Measurements from ENCODE around the gene RASEF.
A peak's percentile ranks its signal among the peaks of the same experiment; 100 is the strongest.
"Not testable (repeated sequence)": the region's sequence is repeated elsewhere in the genome, so short reads cannot be mapped to it uniquely, and the experiment has no call there.

Gene RASEF

DNA sequence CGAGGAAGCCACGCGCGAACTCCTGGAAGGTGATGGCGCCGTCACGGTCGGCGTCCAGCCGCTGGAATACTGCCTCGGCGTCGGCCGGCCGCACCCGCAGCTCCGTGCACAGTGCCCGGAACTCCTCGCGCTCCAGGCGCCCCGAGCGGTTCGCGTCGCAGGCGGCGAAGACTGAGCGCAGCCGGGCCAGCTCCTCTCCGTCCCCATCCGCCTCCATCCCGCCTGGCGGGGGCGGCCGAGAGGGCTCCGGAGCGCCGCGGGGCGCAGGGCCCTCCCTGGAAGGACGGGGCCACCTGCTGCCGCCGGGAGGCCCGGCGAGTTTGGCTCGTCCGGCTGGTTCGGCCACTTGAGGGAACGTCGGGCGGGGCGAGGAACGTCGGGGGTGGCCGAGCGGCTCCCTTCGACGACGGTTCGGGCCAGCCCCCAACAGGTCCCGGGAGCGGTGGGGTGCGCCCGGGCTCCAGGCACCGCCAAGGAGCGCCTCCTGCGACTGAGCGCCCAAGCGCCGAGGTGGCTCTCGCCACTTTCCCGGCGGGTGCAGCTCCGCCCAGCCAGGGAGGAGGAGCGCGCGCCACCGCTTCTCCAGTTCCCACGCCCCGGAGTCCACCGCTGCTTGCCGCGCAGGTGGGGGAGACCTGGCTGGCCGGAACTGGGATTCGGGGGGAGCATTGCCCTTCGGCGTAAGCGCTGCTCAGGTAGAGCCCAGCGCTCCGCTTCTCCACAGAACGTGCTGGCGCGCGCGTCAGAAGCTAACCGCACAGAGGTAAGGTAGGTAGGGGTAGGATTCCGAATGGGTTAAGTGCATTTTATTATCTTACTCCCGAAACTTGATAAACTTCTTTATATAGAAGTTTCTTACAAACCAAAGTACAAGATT is at the start of gene RASEF:
TSS of gene RASEF (minus strand) at position 492 of the 877 bp plus-strand sequence. CDS start at position 217, 275 bp downstream.
- FAIRE-seq = no peak
- DNase-seq (ENCODE audit: insufficient read length, low spot score) = peak; percentile 39

DNA sequence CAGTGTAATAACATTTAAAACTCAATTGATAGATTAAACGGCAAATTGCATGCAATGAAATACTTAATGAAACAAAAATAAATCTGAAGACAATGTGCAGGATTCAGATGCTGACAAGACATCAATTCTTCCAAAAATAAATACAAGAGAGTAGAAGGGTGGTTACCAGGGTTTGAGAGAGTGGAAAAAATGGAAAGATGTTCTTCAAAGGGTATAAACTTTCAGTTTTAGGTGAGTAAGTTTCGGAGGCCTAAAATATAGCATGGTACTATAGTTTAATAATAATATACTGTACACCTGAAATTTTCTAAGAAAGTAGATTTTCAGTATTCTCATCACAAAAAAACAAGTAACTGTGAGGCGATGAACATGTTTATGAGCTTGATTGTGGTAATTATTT is 48.2 kb upstream of the RASEF start:
- no peak for FAIRE-seq
- DNase-seq (ENCODE audit: insufficient read length, low spot score) = no peak

DNA sequence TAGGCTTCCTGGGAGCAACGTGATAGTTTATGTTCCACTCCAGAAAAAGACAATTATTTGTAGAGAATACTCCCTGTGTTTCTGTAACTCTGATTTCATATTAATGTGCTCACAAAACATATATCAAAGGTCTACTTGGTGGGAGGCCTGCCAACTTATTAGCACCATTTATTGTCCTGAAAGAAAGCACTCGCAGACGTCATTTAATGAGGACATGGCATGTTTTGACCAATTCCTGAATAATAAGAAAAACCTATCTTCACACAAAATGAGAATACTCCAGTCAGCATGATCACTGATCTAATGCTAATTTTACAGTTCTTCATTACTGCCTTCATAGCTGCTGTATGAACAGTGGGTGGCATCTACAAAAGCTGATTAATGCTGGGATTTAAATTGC is 46.4 kb upstream of the RASEF start:
- no peak for FAIRE-seq
- DNase-seq (ENCODE audit: insufficient read length, low spot score) = no peak

DNA sequence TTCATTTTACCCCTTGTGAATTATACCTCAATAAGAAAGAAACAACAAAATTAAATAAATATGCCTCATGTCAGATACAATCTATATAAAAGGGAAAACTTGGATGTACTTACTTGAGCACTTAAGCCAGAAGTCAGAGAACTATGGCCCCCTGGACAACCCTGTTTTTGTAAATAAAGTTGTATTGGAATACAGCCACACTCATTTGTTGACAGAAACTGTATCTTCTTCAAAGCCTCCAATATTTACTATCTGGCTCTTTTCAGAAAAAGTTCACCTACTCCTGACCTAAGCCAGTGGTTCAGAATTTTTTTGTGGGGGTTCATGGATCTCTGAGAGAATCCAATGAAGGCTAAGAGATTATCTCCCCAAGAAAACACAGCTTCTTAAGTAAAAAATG is 45.3 kb upstream of the RASEF start:
- DNase-seq (ENCODE audit: insufficient read length, low spot score) (no peak), FAIRE-seq (no peak)

DNA sequence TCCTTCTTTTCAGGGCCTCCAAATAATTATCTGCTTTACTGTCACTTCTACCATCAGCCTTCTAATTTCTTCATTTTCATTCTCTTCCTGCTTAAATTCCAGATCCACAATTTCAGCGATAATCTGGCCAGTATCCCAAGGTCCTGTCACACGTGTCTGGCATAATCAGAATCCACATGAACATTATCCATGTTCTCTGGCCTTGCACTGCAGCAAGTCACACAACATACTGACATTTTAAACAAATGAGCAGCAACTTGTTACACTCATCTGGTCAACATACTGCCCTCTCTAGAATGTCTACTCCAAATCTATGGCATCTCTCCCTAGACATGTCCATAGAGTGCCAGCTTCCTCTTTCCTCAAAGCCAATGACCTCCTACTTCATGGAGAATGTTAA is 43.8 kb upstream of the RASEF start:
- no peak for DNase-seq (ENCODE audit: insufficient read length, low spot score)
- FAIRE-seq = no peak

DNA sequence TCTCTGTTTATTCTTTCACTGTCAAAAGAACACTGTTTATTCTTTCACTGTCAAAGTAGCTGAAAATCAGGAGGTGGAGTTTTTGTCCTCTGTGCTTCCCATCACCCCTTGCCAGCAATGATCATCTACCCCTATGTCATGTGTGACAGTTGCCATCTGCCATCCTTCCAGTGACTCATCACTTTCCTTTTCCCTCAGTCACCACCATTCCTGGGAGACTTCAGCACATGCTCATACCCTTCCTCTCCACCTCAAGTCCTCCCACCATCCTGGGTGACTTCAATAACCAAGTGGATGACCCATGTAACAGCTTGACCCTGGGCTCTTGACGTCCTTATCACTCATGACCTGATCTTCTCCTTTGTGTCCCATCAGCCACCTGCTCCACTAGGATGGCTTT is 43.3 kb upstream of the RASEF start:
- no peak for DNase-seq (ENCODE audit: insufficient read length, low spot score)
- FAIRE-seq = no peak

DNA sequence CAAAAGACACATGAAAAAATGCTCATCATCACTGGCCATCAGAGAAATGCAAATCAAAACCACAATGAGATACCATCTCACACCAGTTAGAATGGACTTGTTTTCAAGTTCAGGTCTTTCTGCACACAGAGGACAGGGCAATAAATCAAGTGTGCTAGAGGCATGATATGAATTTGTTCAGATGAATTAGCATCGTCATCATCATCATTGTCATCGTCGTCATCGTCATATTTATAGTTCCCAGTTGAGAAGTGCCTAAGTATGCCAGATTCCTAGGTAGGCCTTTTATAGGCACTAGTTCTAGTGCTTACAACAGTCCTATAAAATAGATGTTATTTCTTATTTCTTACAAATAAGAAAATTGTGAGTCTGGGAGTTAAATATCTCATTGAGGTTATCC is 34.7 kb upstream of the RASEF start:
- FAIRE-seq = no peak

DNA sequence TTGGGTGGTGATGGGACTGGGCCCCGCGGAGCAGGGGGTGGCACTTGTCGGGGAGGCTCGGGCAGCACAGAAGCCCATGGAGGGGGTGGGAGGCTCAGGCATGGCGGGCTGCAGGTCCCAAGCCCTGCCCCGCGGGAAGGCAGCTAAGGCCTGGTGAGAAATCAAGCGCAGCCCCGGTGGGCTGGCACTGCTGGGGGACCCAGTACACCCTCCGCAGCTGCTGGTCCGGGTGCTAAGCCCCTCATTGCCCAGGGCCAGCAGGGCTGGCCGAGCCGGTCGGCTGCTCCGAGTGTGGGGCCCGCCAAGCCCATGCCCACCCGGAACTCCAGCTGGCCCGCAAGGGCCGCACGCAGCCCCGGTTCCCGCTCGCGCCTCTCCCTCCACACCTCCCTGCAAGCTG is 30.4 kb upstream of the RASEF start:
- not testable (repeated sequence) for DNase-seq (ENCODE audit: insufficient read length, low spot score); FAIRE-seq

More for the DNA sequence above, 34.7 kb upstream of the RASEF start:
- no peak for DNase-seq (ENCODE audit: insufficient read length, low spot score)

DNA sequence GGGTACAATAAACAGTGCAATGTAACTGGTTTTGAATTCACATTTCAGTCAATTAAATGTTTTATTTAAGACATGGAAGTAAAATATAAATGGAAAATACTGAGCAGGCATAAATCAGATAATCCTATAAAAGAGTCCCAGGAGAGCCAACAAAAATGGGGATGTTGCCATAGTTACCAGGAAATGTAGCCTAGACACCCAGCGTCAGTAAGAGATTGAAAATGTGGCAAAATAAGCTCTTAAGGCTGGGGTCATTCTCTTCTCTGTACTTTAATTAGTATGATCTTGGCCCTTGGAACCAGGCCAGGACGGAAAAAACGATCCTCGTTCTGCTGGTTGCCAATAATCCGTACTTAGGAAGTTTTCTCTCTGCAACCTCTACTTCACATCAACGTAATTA is 18.9 kb upstream of the RASEF start:
- DNase-seq (ENCODE audit: insufficient read length, low spot score) = no peak
- no peak for FAIRE-seq

DNA sequence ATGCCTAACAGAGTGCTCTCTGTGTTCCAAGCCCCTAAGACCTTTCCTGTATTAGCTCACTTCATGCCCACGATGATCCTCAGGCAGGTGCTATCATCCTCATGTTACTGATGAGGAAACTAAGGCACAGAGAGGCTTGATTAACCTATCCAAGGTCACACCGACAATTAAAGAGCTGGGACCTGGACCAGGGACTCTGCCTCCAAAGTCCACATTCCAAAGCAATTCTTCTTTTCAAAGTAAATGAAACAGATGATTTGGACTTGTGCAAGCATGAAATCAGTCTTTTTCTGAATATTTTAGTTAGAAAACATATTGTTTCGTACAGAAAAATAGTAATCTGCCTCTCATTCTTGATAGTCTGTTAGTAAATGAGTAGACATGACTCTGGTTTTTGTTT is 18.1 kb upstream of the RASEF start:
- DNase-seq (ENCODE audit: insufficient read length, low spot score) (no peak), FAIRE-seq (no peak)

DNA sequence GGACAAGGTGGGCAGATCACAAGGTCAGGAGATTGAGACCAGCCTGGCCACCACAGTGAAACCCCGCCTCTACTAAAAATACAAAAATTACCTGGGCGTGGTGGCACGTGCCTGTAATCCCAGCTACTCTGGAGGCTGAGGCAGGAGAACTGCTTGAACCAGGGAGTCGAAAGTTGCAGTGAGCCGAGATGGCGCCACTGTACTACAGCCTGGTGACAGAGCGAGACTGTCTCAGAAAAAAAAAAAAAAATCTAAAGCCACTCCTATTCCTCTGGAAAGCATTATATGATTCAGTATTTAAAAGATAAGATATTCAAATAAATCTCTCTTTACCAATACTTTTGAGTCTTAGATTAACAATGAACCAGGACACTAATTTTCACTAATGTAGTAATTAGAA is 13.0 kb upstream of the RASEF start:
- FAIRE-seq; DNase-seq (ENCODE audit: insufficient read length, low spot score): not testable (repeated sequence)

DNA sequence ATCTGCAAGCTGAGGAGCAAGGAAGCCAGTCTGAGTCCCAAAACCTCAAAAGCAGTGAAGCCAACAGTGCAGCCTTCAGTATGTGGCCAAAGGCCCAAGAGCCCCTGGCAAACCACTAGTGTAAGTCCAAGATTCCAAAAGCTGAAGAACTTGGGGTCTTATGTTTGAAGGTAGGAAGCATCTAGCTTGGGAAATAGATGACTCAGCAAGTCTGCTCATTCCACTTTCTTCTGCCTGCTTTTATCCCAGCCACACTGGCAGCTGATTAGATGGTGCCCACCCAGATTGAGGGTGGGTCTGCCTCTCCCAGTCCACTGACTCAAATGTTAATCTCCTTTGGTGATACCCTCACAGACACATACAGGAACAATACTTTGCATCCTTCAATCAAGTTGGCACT is 9.6 kb upstream of the RASEF start:
- not testable (repeated sequence) for DNase-seq (ENCODE audit: insufficient read length, low spot score)

DNA sequence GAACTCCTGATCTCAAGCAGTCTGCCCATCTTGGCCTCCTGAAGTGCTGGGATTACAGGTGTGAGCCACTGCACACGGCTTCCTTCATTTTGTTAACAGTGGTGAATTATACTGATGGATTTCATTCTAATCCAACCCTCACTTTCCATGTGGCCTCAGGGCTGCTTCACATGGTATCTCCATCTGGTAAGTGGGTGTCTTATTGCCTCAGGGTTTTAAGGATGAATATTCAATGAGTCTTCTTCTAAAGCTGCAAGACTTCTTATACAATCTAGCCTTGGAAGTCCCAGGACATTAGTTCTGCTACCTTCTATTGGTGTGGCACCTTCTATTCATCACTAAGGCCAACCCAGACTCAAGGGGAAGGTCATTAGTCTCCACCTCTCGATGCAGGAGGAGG is 8.7 kb upstream of the RASEF start:
- DNase-seq (ENCODE audit: insufficient read length, low spot score) (no peak), FAIRE-seq (no peak)

More for the DNA sequence above, 9.6 kb upstream of the RASEF start:
- not testable (repeated sequence) for FAIRE-seq

DNA sequence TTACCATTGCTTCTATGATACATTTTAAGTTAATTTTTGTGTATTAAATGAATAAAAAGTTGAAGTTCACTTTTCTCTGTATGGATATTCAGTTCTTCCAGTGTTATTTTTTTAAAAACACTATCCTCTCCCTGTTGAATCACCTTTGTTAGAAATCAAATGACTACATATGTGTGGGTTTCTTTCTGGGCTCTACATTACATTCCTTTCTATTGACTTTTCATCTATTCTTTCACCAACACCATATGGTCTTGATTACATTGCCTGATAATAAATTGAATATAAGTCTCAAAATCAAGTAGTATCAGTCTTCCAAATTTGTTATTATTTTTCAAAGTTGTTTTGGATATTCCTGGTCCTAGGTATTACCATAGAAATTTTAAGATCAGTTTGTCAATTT is 7.3 kb upstream of the RASEF start:
- no peak for FAIRE-seq
- DNase-seq (ENCODE audit: insufficient read length, low spot score) = no peak

DNA sequence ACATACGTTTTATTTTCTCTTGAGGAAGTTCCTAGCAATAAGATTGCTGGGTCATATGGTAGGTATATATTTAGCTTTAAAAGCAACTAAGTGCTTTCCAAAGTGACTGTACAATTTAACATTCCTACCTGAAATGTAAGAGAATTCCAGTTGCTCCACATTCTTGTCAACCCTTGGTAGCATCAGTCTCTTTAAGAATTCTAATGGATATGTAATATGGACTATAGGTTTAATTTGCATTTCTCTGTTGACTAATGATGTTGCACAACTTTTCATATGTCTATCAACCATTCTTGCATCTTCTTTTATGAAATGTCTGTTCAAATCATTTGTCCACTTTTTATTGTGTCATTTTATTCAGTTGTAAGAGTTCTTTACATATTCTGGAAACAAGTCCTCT is 6.7 kb upstream of the RASEF start:
- FAIRE-seq (no peak), DNase-seq (ENCODE audit: insufficient read length, low spot score) (no peak)

DNA sequence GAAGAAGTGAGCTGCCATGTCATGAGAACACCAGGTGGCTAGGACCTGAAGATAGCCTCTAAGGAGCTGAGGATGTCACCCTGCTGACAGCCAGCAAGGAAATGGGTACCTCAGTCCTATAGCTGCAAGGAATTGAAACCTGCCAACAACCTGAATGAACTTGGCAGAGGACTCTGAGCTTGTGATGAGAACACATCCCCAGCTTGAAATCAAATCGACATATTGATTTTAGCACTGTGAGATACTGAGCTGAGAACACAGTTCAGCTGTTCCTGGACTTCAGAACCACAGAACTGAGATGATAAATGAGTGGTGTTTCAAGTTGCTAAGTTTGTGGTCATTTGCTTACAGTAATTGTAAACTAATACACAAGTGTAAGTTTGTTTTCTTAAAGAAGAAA is 5.5 kb upstream of the RASEF start:
- no peak for DNase-seq (ENCODE audit: insufficient read length, low spot score)
- no peak for FAIRE-seq

DNA sequence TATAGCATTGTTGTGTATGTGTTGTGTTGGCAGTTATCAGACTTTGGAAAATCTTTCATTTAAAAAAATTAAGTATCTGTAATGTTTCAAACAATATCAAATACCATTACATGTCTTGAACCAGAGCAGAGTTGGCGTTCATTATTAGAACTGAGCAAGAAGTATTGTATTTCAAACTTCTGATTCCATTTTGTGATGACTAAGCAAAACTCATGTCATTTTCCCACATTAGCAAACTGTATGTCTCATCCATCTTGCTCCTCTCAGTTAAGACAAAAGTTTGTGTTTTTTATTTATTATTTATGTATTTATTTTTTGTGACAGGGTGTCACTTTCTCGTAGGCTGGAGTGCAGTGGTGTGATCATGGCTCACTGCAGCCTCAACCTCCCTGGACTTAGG is 4.6 kb upstream of the RASEF start:
- DNase-seq (ENCODE audit: insufficient read length, low spot score) (no peak), FAIRE-seq (no peak)

DNA sequence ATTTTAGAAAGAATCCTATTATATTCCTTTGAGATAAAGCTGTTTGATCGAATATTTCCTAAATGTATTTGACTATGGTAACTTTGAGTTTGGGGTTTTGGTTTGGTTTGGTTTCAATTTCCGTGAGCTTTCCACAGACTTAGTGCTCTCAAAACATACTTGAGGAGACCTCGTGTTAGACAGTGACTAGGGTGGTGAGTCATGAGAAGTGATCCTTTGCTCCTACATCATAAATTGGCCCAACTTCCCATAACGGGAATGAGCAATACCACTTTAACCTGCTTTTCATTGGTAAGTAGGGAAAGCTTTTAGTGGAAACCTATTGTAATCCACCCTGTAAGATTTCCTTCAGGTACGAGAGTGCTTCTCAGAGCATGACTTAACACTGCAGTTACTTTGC is 3.8 kb upstream of the RASEF start:
- FAIRE-seq = no peak
- DNase-seq (ENCODE audit: insufficient read length, low spot score) = peak; percentile 21

DNA sequence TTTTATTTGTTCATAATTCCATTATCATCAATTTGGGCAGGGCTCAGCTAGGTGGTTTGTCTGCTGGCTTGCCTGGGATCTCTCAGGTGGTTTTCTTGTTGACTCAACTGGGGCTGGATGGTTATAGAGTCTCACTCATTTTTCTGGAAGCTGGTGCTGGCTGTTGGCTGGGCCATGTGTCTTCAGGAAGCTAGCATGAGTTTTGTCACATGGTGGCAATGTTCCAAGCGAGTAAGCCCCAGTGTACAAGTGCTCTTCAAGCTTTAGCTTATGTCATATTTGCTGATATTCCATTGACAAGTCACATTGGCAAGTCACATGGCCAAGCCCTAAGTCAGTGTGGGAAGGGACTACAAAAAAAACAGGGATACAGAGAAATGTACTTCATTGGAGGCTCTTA is 2.3 kb upstream of the RASEF start:
- no peak for DNase-seq (ENCODE audit: insufficient read length, low spot score)
- FAIRE-seq = no peak

DNA sequence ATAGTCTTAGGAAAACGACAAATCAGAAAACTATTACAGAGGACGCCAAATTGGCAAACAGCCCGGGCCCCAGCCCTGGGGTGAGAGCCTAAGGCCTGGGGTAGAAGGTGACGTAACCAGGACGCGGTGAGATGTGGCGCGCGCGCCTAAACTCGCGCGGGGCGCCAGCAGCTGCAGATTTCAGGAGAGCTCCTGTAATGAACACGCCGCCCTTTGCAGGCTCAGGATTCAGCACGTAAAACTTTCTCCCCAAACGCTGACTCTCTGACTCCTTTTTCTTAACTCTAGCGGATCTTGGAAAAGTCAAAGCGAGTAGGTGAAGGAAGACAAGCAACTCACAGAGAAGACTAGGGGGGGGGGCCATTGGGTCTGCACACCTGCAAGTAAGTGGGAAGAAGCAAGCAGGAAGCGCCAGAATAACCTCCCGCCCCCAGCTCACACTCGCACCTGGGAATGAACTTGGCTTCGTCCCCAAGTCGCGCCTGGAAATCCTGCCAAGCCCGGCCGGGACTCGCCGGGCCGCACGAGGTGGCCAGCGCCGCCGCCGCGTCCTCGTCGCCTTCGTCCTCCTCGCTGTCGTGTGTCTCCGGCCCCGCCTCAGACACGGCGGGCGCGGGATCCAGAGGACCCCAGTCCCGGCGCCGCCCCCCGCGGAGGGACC is 822 bp downstream of the RASEF start:
- DNase-seq (ENCODE audit: insufficient read length, low spot score) (no peak), FAIRE-seq (no peak)

DNA sequence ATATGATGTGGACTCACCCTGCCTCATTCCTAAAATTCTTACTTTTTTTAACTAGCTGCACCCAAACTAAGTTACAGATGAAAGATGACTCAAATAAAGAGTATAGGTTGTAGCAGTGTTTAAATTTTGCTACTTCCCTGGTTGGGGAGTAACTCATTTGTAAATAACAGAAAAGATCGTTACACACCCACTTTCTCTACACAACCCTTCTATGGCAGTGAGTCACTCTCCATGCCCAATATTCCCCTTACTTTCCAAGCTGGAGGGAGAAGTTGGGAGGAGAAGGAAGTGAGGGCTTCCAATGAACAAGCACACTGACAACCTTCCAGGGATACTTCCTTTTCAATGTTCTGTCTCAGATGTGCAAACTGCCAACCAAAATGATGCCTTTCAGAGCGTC is 1.9 kb downstream of the RASEF start:
- FAIRE-seq (no peak), DNase-seq (ENCODE audit: insufficient read length, low spot score) (no peak)

DNA sequence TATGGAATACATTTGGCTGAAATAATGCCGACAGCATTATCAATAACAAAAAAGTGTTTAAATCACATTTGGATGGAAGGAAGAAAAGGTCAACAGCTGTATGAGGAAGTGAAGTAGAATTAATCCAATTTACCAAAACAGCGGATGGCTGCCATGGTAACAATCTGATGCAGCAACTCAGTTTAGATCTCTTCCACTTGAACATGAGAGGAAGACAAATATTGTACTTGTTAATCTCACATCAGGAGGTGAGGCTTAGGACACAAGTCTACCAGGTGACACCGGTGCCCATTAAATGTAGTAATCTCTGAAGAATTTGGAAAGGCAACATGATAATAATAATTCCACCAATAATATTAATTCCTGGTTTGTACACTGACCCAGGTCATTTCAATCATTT is 2.4 kb downstream of the RASEF start:
- DNase-seq (ENCODE audit: insufficient read length, low spot score) = no peak
- no peak for FAIRE-seq
